Mucosa of descending colon (tissue), 3 donors: Measurements from ENCODE around the gene ASB6. TPM values are rescaled to one million over a fixed set of nuclear protein-coding genes. Genes with fewer than 3 reads are reported as not detected.

Experiments
- ATAC-seq: fragments of 200-7000 bp; cut with Tn5 transposase; one replicate; pipeline ENCODE4 v1.9.1; 2020; ENCODE audit warnings: mild to moderate bottlenecking, moderate library complexity
- DNase-seq, 3 donors: peaks; one replicate each; pipeline ENCODE4 v3.0.0-alpha.2; 2020
- H3K36me3 ChIP-seq: fragments of 200-600 bp; one replicate; pipeline ENCODE4 v1.8.0; 2021; ENCODE audit warnings: low read depth, mild to moderate bottlenecking
- H3K4me1 ChIP-seq: fragments of 200-600 bp; one replicate; pipeline ENCODE4 v1.8.0; 2021; ENCODE audit warnings: low read depth, mild to moderate bottlenecking
- H3K4me3 ChIP-seq: fragments of 200-600 bp; one replicate; pipeline ENCODE4 v1.8.0; 2021; ENCODE audit warnings: mild to moderate bottlenecking
- H3K9me3 ChIP-seq: fragments of 200-600 bp; one replicate; pipeline ENCODE4 v1.8.0; 2021; ENCODE audit warnings: mild to moderate bottlenecking
- intact Hi-C, 2 donors: fragments of 100-400 bp; cut with DNase I in 1 of 2; cut with micrococcal nuclease in 1 of 2; formaldehyde crosslinking; loops; one replicate each; pipeline versions ENCODE4 v1.11.0 to v1.11.1; 2022; cut with DNase I, micrococcal nuclease
- total RNA-seq, 3 donors: library from RNA; stranded (reverse); fragmentation: NEBNext Ultra II Directional in 2 of 3; extraction: Animal tissue kit (Norgen Biotek cat#: 25700) in 2 of 3; gene quantifications; one replicate each; pipeline versions ENCODE4 v1.2.1 to v1.2.4, GENCODE V29; 2021 to 2023
- TF ChIP-seq, protein P1 (sequence below): fragments of 200-600 bp; IDR thresholded peaks from one replicate; pipeline ENCODE4 v1.8.0; 2022; ENCODE audit warnings: antibody characterized with exemption, mild to moderate bottlenecking
- donor health status: DM: no; HTN: no; CAD: no; lungs with moderate emphysema.
- donor health status: DM: no; HTN: no; CAD: no.
- donor health status: DM: no; HTN: yes; CAD: no.

ASB6 gene
- total RNA-seq, 3 donors from 2014 or later, result 16.1 to 21.3 (median 17.5) TPM

DNA sequence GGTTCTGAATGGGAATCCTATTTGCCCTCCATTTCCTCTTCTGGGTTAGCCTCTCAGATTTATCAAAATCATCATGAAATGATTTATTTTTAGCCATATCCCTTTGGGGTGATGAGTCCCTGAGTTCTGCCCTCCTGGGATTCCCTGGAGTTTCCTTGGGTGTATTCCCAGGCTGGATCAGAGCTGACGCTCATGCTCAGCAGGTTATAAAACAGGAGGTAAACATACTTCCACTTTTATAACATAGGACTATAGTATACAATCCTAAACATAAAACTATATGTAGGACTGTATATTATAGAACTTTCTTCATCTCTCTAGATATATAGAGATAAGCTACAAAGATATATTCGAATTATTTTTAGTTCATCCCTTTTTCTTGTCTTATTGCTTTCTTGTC is 19.1 kb upstream of the ASB6 start:
- no peak for DNase-seq
- Histone ChIP-seq H3K36me3 (no peaks in the 10 kb centered on the region), H3K9me3 (no peaks in the 10 kb centered on the region), H3K4me1 (no peaks in the 10 kb centered on the region), H3K4me3 (no peak overlapping the region)
- TF ChIP-seq, protein P1, sequence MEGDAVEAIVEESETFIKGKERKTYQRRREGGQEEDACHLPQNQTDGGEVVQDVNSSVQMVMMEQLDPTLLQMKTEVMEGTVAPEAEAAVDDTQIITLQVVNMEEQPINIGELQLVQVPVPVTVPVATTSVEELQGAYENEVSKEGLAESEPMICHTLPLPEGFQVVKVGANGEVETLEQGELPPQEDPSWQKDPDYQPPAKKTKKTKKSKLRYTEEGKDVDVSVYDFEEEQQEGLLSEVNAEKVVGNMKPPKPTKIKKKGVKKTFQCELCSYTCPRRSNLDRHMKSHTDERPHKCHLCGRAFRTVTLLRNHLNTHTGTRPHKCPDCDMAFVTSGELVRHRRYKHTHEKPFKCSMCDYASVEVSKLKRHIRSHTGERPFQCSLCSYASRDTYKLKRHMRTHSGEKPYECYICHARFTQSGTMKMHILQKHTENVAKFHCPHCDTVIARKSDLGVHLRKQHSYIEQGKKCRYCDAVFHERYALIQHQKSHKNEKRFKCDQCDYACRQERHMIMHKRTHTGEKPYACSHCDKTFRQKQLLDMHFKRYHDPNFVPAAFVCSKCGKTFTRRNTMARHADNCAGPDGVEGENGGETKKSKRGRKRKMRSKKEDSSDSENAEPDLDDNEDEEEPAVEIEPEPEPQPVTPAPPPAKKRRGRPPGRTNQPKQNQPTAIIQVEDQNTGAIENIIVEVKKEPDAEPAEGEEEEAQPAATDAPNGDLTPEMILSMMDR, result no peak
- intact Hi-C loops, result no loop called here
- peak; percentile 72 for ATAC-seq

DNA sequence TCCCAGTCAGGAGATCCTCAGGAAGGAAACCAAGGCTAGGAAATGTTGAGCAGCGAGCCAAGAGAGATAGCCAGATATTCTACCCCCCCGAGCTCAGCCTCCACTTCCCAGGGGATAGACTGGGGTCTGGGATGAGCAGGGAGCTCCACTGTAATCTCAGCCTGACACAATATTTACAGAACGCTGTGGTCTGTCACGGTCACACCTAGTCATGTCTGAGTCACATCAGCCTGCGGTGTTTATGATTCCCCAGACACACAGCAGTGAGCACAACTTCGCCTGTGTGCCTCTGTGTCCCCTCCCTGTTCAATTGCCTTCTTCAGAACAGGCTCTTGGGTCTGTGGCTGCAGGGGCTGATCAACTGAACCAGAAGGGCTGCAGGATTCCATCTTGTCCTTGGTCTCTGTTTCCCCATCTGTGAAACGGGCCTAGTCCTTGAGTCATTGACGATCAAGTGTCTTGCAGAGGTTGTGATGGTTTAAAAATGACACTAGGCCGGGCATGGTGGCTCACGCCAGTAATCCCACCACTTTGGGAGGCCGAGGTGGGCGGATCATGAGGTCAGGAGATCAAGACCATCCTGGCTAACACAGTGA is 14.9 kb upstream of the ASB6 start:
- intact Hi-C loops, result loop anchor here in 1 of 2 donors (10.0 kb wide), 1 partner anchor 138 kb away; no protein-coding TSS in a partner anchor

DNA sequence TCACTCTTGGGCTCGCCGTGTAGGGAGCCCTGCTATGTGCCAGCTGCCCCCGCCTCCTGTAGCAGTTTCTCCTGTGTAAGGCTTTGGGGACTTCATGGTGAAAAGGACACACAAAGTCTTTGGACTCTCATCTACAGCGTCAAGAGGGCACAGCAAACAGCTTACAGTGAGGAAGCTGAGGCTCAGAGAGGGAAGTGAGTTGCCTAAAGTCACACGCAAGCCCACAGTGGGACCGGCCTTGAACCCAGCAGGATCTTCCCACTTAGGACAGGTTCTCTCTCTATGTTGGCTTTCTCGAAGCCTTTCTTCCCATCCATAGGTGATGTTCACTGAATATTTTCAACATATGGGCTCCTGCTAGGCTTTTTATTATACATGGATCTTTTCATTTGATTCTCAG is 13.7 kb upstream of the ASB6 start:
- no peaks in the 10 kb centered on the region for H3K9me3 ChIP-seq
- no peaks in the 10 kb centered on the region for H3K4me1 ChIP-seq
- DNase-seq (no peak), ATAC-seq (no peak)
- TF ChIP-seq, protein P1, result no peak
- intact Hi-C loops, result loop anchor here in 1 of 2 donors (10.0 kb wide), 1 partner anchor 139 kb away; no protein-coding TSS in a partner anchor
- H3K4me3 ChIP-seq, result no peak overlapping the region
- H3K36me3 ChIP-seq, result no peaks in the 10 kb centered on the region

More for the DNA sequence above, 14.9 kb upstream of the ASB6 start:
- Histone ChIP-seq H3K4me3 (no peak overlapping the region), H3K4me1 (no peaks in the 10 kb centered on the region), H3K9me3 (no peaks in the 10 kb centered on the region), H3K36me3 (no peaks in the 10 kb centered on the region)
- peak; percentile 74 for ATAC-seq
- no peak for DNase-seq
- TF ChIP-seq, protein P1, result no peak

DNA sequence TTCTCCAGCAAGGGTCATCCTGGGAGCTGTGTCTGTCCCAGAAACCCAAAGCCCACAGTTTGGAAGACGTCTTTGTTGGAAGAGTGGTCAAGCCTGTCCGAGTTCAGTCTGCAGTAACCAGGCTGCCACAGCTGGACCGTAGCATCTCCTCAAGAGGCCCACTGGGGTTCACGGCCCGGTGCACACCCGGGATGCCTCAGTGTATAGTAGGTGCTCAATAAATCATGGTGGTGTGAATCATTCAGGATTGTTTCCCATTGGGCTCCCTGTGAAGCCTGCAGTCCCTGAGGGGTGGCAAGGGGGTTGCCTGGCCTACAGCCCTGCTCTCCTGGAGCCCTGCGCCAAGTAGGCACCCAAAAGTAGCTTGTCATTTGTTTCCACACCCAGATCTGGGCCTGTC is 13.2 kb upstream of the ASB6 start:
- intact Hi-C loops, result loop anchor here in 1 of 2 donors (10.0 kb wide), 1 partner anchor 140 kb away; no protein-coding TSS in a partner anchor
- no peak for DNase-seq
- H3K4me1 ChIP-seq, result no peaks in the 10 kb centered on the region
- TF ChIP-seq, protein P1, result no peak
- no peaks in the 10 kb centered on the region for H3K36me3 ChIP-seq
- H3K9me3 ChIP-seq, result no peaks in the 10 kb centered on the region
- H3K4me3 ChIP-seq, result no peak overlapping the region
- ATAC-seq, result no peak

DNA sequence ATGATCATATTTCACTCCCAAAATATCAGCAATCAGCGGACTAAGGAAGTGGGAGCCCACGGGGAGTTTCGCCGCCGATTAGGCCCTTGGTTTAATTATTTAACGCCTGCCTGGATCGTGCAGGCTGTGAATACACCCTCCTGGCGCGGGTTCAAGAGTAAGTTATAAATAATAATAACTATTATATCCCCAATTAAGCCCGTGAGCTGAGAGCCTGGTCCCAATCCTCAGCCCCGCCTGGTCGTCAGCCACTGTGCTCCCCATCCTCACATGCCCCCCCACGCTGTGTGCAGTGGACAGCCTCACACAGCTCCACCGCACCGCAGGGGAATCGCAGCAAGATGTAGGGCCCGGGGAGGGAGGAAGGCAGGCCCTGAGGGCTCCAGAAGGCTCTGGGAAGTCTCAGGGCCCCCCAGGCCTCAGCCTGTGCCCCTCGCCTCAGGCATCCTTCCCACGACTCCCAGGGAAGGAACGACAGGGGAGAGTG is 12.6 kb upstream of the ASB6 start:
- Histone ChIP-seq H3K4me1 (no peaks in the 10 kb centered on the region), H3K4me3 (no peak overlapping the region), H3K36me3 (no peaks in the 10 kb centered on the region), H3K9me3 (no peaks in the 10 kb centered on the region)
- TF ChIP-seq, protein P1, result no peak
- DNase-seq (no peak), ATAC-seq (no peak)
- intact Hi-C loops, result loop anchor here in 1 of 2 donors (10.0 kb wide), 1 partner anchor 140 kb away; no protein-coding TSS in a partner anchor
